Activated naive CD4-positive, alpha-beta T cell treated with anti-CD3 and anti-CD28 coated beads, Interleukin-2, amount 50 U/mL, for 24 hours (primary cell): ENCODE data around the gene CACNA2D3.

Experiments used
- H3K27ac Mint-ChIP-seq: one replicate; pipeline ENCODE4 v1.8.0; 2021; ENCODE audit warnings: mild to moderate bottlenecking, mixed read lengths
- H3K27me3 Mint-ChIP-seq: one replicate; pipeline ENCODE4 v1.8.0; 2021; ENCODE audit warnings: mixed read lengths
- H3K36me3 Mint-ChIP-seq: one replicate; pipeline ENCODE4 v1.8.0; 2021; ENCODE audit warnings: mixed read lengths
- H3K4me1 Mint-ChIP-seq: one replicate; pipeline ENCODE4 v1.8.0; 2021; ENCODE audit warnings: mixed read lengths
- H3K4me3 Mint-ChIP-seq: one replicate; pipeline ENCODE4 v1.8.0; 2021; ENCODE audit warnings: mild to moderate bottlenecking, mixed read lengths
- H3K9me3 Mint-ChIP-seq: one replicate; pipeline ENCODE4 v1.8.0; 2021; ENCODE audit warnings: mixed read lengths

CACNA2D3 gene

DNA sequence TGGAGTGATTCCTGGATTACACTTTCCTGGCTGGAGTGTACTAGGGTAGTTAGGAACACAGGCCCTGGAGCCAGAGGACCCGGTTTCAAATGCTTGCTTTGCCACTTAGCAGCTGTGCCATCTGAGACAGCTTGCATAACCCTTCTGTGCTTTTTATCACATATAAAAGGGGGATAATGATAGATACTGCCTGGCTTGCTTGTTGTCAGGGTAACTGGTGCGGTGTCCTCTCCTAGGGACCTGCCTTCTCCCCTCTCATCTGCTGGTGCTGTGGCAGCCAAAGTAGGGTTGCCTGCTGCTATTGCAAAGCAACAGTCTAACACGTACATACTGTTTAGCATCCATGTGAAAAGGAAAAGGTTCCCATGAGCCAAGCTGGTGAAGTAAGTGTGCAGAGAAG, 667.7 kb downstream of the CACNA2D3 start:
- H3K9me3 Mint-ChIP-seq, result peaks cover 3% of the 10 kb centered on the region
- H3K4me3 Mint-ChIP-seq, result no peak overlapping the region
- peaks cover 5% of the 10 kb centered on the region for H3K27me3 Mint-ChIP-seq
- H3K4me1 Mint-ChIP-seq, result no peaks in the 10 kb centered on the region
- no peak overlapping the region for H3K27ac Mint-ChIP-seq
- no peaks in the 10 kb centered on the region for H3K36me3 Mint-ChIP-seq

DNA sequence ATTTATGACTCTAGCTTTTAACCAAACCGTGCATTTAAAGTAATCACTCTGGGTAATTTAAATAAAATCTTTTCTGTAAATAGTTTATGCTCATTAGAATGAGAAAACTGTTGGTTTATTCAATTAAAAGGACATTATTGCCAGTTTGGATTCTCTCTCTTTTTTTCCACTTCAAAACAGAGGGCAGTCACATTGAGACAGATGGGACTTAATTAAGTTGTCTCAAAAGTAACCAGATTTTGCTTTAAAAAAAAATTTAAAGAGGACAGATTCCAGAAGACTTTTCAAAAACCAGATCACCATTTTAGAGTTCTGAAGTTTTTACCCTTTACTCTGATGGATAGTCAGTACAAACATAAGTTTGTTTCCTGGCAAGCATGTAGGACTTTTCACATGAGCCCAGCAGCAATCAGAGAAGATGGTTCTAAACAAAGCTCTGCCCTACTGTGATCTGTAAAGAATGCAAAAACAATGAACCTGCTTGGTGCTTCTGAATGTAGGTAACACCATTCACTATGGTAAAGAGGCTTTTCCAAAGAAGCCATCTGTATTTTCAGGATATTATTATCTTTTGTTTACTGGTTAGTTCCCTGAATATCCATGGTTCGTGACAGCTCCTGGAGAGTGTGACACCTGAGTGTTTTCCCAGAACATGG, 669.3 kb downstream of the CACNA2D3 start:
- Mint-ChIP-seq H3K27ac (no peak overlapping the region), H3K4me3 (no peak overlapping the region), H3K27me3 (peaks cover 5% of the 10 kb centered on the region), H3K4me1 (no peaks in the 10 kb centered on the region), H3K9me3 (peaks cover 1% of the 10 kb centered on the region), H3K36me3 (no peaks in the 10 kb centered on the region)

GRCh38 chr3:54792584-54792983, 670.2 kb downstream of the CACNA2D3 start:
- Mint-ChIP-seq H3K9me3 (no peaks in the 10 kb centered on the region), H3K27me3 (peaks cover 5% of the 10 kb centered on the region), H3K27ac (no peak overlapping the region), H3K36me3 (no peaks in the 10 kb centered on the region), H3K4me3 (no peak overlapping the region), H3K4me1 (no peaks in the 10 kb centered on the region)

DNA sequence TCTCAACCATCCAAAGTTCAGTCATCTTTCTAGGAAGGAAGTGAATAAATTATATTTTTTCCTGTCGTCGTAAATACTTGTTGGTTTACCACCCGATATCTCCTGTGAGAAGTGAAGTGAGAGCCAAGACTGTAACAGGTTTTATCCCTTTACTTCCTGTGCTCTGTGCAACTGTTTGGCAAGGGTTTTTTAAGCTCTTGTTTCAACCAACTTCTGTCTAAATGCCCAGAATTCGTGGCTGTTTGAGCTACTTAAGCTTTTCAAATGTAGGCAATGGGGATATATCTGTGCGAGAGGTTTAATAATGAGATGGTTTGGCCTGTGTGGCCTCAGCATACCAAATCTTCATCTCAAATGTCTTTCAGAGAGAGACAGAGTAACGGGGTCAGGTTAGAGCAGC, 670.8 kb downstream of the CACNA2D3 start:
- H3K27ac Mint-ChIP-seq, result no peak overlapping the region
- peaks cover 5% of the 10 kb centered on the region for H3K27me3 Mint-ChIP-seq
- no peak overlapping the region for H3K4me3 Mint-ChIP-seq
- no peaks in the 10 kb centered on the region for H3K36me3 Mint-ChIP-seq
- no peaks in the 10 kb centered on the region for H3K9me3 Mint-ChIP-seq
- no peaks in the 10 kb centered on the region for H3K4me1 Mint-ChIP-seq

GRCh38 chr3:54797111-54797510, 674.8 kb downstream of the CACNA2D3 start:
- Mint-ChIP-seq H3K4me1 (no peaks in the 10 kb centered on the region), H3K9me3 (no peaks in the 10 kb centered on the region), H3K4me3 (no peak overlapping the region), H3K36me3 (no peaks in the 10 kb centered on the region), H3K27ac (no peak overlapping the region), H3K27me3 (peaks cover 5% of the 10 kb centered on the region)

GRCh38 chr3:54800478-54800877, 678.1 kb downstream of the CACNA2D3 start:
- Mint-ChIP-seq H3K36me3 (no peaks in the 10 kb centered on the region), H3K4me3 (no peak overlapping the region), H3K9me3 (no peaks in the 10 kb centered on the region), H3K4me1 (no peaks in the 10 kb centered on the region), H3K27ac (no peak overlapping the region), H3K27me3 (no peaks in the 10 kb centered on the region)

DNA sequence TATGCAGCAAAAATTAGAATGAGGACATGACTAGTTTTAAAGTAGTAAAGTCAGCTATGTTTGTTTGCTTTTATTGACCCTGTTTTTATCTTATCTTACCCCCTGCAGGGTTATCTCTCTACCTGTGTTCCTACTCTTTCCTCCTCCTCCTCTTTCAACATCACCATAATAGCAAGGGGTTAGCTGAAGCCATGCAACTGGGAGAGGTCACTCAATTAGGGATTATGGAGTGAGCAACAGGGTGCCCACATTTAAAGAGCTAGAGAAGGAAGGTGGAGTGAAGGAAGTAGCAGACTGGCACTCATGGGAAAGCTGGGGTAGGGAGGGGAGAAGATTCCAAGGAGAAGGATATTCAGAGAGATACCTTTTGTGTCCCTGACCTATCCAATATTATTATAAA, 679.6 kb downstream of the CACNA2D3 start:
- Mint-ChIP-seq H3K9me3 (no peaks in the 10 kb centered on the region), H3K4me3 (no peak overlapping the region), H3K27ac (no peak overlapping the region), H3K36me3 (no peaks in the 10 kb centered on the region), H3K4me1 (no peaks in the 10 kb centered on the region), H3K27me3 (no peaks in the 10 kb centered on the region)

DNA sequence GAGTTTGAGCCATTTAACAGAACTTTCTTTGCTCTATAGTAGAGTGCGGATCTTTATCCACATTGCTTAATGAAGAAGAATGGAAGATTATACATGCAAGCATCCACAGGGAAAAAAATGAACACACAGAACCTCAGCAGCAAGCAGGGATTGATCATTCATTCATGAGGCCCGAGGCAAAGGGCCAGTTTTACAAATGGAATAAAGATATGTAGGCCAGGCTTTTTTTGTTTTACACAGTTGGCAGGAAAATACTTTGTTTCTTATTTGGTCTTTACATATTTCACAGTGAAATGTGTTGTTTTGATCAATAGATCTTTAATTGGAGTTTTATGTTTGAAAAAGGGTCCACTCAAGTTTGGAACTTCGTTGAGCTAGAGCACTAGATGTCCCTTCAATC, 688.0 kb downstream of the CACNA2D3 start:
- no peak overlapping the region for H3K4me3 Mint-ChIP-seq
- no peak overlapping the region for H3K27ac Mint-ChIP-seq
- H3K4me1 Mint-ChIP-seq, result no peaks in the 10 kb centered on the region
- no peaks in the 10 kb centered on the region for H3K36me3 Mint-ChIP-seq
- H3K9me3 Mint-ChIP-seq, result no peaks in the 10 kb centered on the region
- H3K27me3 Mint-ChIP-seq, result no peaks in the 10 kb centered on the region

GRCh38 chr3:54814224-54814623, 691.9 kb downstream of the CACNA2D3 start:
- Mint-ChIP-seq H3K4me1 (no peaks in the 10 kb centered on the region), H3K36me3 (no peaks in the 10 kb centered on the region), H3K27ac (no peak overlapping the region), H3K9me3 (no peaks in the 10 kb centered on the region), H3K27me3 (no peaks in the 10 kb centered on the region), H3K4me3 (no peak overlapping the region)

- peaks cover 1% of the 10 kb centered on the region for H3K27me3 Mint-ChIP-seq
- H3K4me1 Mint-ChIP-seq, result no peaks in the 10 kb centered on the region
- H3K36me3 Mint-ChIP-seq, result no peaks in the 10 kb centered on the region
- no peak overlapping the region for H3K27ac Mint-ChIP-seq
- H3K9me3 Mint-ChIP-seq, result peaks cover 5% of the 10 kb centered on the region
- H3K4me3 Mint-ChIP-seq, result no peak overlapping the region
Measured at GRCh38 chr3:54817628-54818027, 695.3 kb downstream of the CACNA2D3 start.

DNA sequence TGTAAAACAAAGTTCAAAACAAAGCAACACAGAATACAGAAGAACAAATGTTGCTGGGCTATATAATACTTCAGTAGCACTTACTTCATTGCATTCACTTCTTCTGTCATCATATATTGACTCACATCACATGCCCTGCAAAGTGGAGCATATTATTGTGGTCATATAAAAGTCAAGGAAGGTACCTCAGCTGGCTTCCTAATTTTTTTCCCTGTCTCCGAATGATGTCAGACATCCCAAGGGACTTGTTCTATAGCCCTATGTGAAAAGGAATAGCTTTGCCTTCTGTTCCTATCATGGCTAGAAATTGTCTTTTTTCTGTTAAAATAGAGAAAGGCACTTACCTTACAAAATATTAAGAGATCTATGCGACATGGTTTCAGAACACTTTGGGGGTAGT, 696.1 kb downstream of the CACNA2D3 start:
- no peak overlapping the region for H3K4me3 Mint-ChIP-seq
- peaks cover 1% of the 10 kb centered on the region for H3K27me3 Mint-ChIP-seq
- no peaks in the 10 kb centered on the region for H3K4me1 Mint-ChIP-seq
- H3K27ac Mint-ChIP-seq, result no peak overlapping the region
- no peaks in the 10 kb centered on the region for H3K36me3 Mint-ChIP-seq
- H3K9me3 Mint-ChIP-seq, result peaks cover 5% of the 10 kb centered on the region

- H3K27ac Mint-ChIP-seq, result no peak overlapping the region
- H3K9me3 Mint-ChIP-seq, result peaks cover 5% of the 10 kb centered on the region
- H3K36me3 Mint-ChIP-seq, result no peaks in the 10 kb centered on the region
- no peak overlapping the region for H3K4me3 Mint-ChIP-seq
- H3K27me3 Mint-ChIP-seq, result peaks cover 1% of the 10 kb centered on the region
- no peaks in the 10 kb centered on the region for H3K4me1 Mint-ChIP-seq
Measured at GRCh38 chr3:54818942-54819341, 696.6 kb downstream of the CACNA2D3 start.

DNA sequence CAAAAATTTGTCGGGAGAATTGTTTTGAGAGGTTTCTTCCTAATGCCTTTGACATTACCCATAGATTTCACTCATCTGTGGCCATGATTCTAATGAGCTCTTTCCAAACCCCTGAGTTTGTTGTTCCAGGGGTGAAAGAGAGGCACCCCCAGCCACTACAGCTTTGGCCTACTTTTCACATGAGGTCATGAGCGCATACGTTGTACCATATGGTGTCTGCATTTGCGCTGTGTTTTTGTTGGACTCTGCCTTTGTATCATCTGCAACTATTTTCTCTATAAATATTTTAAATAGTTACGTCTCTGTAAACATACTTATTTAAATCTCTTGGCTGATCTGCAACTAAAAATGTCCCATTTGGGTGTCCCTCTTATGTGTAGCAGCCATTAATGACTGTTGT, 697.6 kb downstream of the CACNA2D3 start:
- no peaks in the 10 kb centered on the region for H3K4me1 Mint-ChIP-seq
- H3K27ac Mint-ChIP-seq, result no peak overlapping the region
- H3K9me3 Mint-ChIP-seq, result peaks cover 5% of the 10 kb centered on the region
- no peaks in the 10 kb centered on the region for H3K36me3 Mint-ChIP-seq
- H3K4me3 Mint-ChIP-seq, result no peak overlapping the region
- peaks cover 1% of the 10 kb centered on the region for H3K27me3 Mint-ChIP-seq

DNA sequence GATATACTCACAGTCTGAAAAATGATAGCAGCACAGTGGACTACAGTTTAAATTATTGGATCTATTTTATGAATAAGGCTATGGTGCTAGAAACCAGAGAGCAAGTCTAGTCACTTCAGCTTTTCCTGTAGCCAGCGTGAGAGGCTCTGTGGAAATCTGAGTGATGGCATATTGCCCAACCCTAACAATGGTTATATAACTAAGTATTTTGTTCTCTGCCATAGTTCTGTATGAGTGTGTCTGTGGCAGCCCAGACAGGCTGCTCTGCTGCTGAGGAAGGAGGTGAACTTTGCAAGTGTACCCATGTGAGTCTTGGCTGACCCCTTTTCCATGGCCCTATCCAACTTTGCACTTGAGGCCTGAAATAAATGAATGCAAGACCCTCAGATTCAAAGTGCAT, 699.9 kb downstream of the CACNA2D3 start:
- Mint-ChIP-seq H3K27ac (no peak overlapping the region), H3K4me3 (no peak overlapping the region), H3K4me1 (no peaks in the 10 kb centered on the region), H3K27me3 (peaks cover 1% of the 10 kb centered on the region), H3K36me3 (no peaks in the 10 kb centered on the region), H3K9me3 (peaks cover 5% of the 10 kb centered on the region)

- no peak overlapping the region for H3K27ac Mint-ChIP-seq
- H3K36me3 Mint-ChIP-seq, result no peaks in the 10 kb centered on the region
- H3K27me3 Mint-ChIP-seq, result peaks cover 1% of the 10 kb centered on the region
- H3K4me1 Mint-ChIP-seq, result no peaks in the 10 kb centered on the region
- no peak overlapping the region for H3K4me3 Mint-ChIP-seq
- H3K9me3 Mint-ChIP-seq, result peaks cover 5% of the 10 kb centered on the region
Measured at GRCh38 chr3:54826251-54826691, 703.9 kb downstream of the CACNA2D3 start.

GRCh38 chr3:54827056-54827687, 704.8 kb downstream of the CACNA2D3 start:
- Mint-ChIP-seq H3K36me3 (no peaks in the 10 kb centered on the region), H3K4me1 (no peaks in the 10 kb centered on the region), H3K27me3 (no peaks in the 10 kb centered on the region), H3K27ac (no peak overlapping the region), H3K9me3 (no peaks in the 10 kb centered on the region), H3K4me3 (no peak overlapping the region)

DNA sequence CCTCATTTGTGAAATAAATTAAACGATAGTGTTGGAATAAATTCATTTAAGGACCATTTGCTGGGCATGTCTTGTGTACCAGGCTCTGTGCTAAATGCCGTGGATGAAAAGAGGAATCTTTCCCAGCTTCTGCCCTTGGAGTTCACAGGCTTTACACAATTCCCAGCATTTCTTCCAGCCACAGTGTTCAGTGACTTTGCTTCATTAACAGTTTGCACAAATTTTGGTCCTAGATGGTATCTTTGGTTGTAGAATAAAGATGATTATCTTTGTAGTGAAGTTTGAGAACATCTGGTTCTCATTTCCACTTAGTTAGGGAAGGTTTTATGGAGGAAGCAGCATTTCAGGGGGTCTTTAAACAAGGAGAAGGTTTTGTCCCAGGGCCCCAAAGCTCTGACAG, 705.4 kb downstream of the CACNA2D3 start:
- Mint-ChIP-seq H3K27me3 (no peaks in the 10 kb centered on the region), H3K36me3 (no peaks in the 10 kb centered on the region), H3K9me3 (no peaks in the 10 kb centered on the region), H3K4me3 (no peak overlapping the region), H3K4me1 (no peaks in the 10 kb centered on the region), H3K27ac (no peak overlapping the region)
